Skeletal muscle cell (primary cell): ENCODE results near the gene KRTAP4-8.
"Not testable (repeated sequence)": the region's sequence is repeated elsewhere in the genome, so short reads cannot be mapped to it uniquely, and the experiment has no call there.

Experiments used
- DNase-seq: peaks from one replicate; pipeline ENCODE4 v3.0.0-alpha.2; 2010; ENCODE audit warnings: low read depth
- H3K4me3 ChIP-seq: 2 replicates; pipeline ENCODE4 v1.5.1; 2011; ENCODE audit warnings: low read depth, mild to moderate bottlenecking, control low read depth, low read length, moderate library complexity

The KRTAP4-8 gene

GRCh38 chr17:41111151-41111885 is 13.4 kb upstream of the KRTAP4-8 start:
- no peak overlapping the region for H3K4me3 ChIP-seq

GRCh38 chr17:41108728-41109386 is 10.9 kb upstream of the KRTAP4-8 start:
- H3K4me3 ChIP-seq, DNase-seq: not testable (repeated sequence)

More at GRCh38 chr17:41111151-41111885, 13.4 kb upstream of the KRTAP4-8 start:
- no peak for DNase-seq

DNA sequence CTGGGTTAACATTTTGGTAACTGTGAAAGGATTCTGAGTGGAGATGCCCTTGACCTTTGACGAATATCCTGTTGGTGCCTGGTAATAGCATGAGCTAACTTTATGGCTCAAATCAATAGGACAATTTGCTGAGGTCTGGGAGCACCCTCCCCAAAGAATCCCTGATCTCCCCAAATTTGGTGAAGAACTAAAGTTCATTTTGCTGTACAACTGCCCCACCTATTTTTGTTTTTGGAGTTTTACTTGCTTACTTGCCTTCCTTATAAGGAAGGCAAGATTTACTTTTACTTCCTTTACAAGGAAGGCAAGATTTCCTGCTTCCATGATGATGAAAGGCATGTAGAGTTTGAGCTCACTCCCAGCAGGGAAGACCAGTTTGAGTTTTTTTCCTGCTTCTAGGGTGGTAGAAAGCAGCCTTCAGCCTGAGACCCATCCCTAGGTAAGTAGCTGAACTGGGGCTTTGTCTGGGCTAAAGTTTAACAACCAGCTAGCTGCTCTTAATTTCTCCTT is 10.1 kb upstream of the KRTAP4-8 start:
- no peak for DNase-seq
- H3K4me3 ChIP-seq: no peak overlapping the region

- H3K4me3 ChIP-seq, DNase-seq: not testable (repeated sequence)
Measured at GRCh38 chr17:41105347-41105746, 7.4 kb upstream of the KRTAP4-8 start, which contains the start of gene KRTAP4-9. KRTAP4-9 (plus strand) TSS chr17:41105389; CDS start chr17:41105389, 0 bp downstream.

DNA sequence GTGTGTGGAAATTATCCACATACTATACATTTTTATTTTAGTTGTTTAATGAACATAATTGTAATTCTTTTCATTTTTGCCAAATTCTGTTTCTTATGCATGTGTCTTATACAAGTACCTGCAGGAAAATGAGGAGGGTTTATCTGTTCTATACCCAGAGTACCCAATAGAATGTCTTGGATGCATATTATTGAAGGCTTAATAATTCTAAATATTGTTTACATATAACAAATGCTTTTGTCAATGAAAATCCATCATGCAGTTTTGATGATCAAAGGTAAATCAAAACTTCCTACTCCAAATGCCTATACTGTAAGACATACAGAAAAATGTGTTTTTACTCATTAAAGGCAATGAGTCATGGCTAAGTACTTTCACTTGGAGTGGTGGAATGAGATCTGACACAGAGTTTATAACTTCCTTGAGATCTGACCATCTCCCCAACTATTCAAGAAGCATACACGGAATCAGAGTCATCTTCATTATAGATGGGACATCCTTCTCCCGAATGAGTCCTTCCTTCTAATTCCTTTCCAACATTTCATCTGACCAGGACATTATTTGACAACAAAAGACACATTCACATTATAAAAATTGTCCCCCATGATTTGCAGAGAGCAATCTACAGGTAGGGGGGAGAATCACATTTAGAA is 6.6 kb upstream of the KRTAP4-8 start:
- peak; percentile 34 for DNase-seq
- H3K4me3 ChIP-seq: not testable (repeated sequence)

DNA sequence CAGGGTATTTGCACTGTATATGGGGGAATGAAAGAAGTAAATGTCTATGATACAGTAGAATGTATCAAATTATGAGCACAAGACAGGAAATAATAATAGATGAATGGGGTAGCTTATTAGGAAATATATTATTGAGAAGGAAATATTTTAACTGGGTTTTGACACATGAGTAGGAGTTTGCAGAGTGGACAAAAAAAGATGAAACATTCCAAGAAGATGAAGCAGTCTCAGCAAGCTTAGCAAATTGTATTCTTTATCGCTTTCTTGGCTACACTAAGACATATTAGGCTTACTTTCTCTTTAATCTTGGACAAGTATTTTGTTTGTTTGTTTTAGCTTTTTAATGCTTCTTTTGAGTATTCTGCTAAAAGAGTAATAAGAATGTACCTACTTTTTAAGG is 6.0 kb upstream of the KRTAP4-8 start:
- no peak for DNase-seq
- no peak overlapping the region for H3K4me3 ChIP-seq

- no peak for DNase-seq
- no peak within 1 kb of the TSS for H3K4me3 ChIP-seq
Measured at GRCh38 chr17:41101586-41102259, 3.8 kb upstream of the KRTAP4-8 start, which contains the start of gene KRTAP4-16. KRTAP4-16 (minus strand) TSS chr17:41102209; CDS start chr17:41102209, 0 bp downstream.

- not testable (repeated sequence) for DNase-seq, H3K4me3 ChIP-seq
Measured at GRCh38 chr17:41099682-41100480, 1.9 kb upstream of the KRTAP4-8 start.

- no peak for DNase-seq
Measured at GRCh38 chr17:41098481-41098880, 539 bp upstream of the KRTAP4-8 start.

GRCh38 chr17:41096055-41096454 is 1.9 kb downstream of the KRTAP4-8 start:
- DNase-seq: no peak
- H3K4me3 ChIP-seq: no peak overlapping the region

More at GRCh38 chr17:41098481-41098880, 539 bp upstream of the KRTAP4-8 start:
- H3K4me3 ChIP-seq: no peak overlapping the region

GRCh38 chr17:41088760-41089352 is 9.1 kb downstream of the KRTAP4-8 start:
- H3K4me3 ChIP-seq: not testable (repeated sequence)

GRCh38 chr17:41084100-41084856 is 13.7 kb downstream of the KRTAP4-8 start, which contains the start of gene KRTAP4-7:
KRTAP4-7 (plus strand) TSS chr17:41084150; CDS start chr17:41084207, 57 bp downstream.
- DNase-seq, H3K4me3 ChIP-seq: not testable (repeated sequence)

More at GRCh38 chr17:41088760-41089352, 9.1 kb downstream of the KRTAP4-8 start:
- not testable (repeated sequence) for DNase-seq

DNA sequence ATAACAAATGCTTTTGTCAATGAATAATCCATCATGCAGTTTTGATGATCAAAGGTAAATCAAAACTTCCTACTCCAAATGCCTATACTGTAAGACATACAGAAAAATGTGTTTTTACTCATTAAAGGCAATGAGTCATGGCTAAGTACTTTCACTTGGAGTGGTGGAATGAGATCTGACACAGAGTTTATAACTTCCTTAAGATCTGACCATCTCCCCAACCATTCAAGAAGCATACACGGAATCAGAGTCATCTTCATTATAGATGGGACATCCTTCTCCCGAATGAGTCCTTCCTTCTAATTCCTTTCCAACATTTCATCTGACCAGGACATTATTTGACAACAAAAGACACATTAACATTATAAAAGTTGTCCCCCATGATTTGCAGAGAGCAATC is 14.5 kb downstream of the KRTAP4-8 start:
- not testable (repeated sequence) for H3K4me3 ChIP-seq, DNase-seq

DNA sequence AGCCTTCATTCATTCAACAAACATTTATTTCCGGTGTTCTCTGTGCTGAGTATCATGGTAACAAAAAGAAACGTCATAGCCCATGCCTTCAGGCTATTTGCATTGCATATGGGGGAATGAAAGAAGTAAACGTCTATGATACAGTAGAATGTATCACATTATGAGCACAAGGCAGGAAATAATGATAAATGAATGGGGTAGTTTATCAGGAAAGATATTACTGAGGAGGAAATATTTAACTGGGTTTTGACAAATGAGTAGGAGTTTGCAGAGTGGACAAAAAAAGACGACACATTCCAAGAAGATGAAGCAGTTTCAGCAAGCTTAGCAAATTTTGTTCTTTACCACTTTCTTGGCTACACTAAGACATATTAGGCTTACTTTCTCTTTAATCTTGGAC is 15.3 kb downstream of the KRTAP4-8 start:
- no peak for DNase-seq

DNA sequence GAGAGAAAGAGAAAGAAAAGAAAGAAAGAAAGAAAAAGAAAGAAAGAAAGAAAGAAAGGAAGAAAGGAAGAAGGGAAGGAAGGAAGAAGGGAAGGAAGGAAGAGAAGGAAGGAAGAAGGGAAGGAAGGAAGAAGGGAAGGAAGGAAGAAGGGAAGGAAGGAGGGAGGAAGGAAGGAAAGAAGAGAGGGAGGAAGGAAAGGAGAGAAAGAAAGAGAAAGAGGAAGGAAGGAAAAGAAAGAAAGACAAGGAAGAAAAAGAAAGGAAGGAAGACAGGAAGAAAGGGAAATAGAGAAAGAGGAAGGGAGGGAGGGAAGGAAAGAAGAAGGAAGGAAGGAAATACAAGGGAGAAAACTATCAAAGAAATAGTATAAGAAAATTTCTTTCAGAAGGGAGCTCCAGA is 21.2 kb downstream of the KRTAP4-8 start:
- no peak for DNase-seq
- H3K4me3 ChIP-seq: no peak overlapping the region

More for the DNA sequence above, 15.3 kb downstream of the KRTAP4-8 start:
- H3K4me3 ChIP-seq: no peak overlapping the region

DNA sequence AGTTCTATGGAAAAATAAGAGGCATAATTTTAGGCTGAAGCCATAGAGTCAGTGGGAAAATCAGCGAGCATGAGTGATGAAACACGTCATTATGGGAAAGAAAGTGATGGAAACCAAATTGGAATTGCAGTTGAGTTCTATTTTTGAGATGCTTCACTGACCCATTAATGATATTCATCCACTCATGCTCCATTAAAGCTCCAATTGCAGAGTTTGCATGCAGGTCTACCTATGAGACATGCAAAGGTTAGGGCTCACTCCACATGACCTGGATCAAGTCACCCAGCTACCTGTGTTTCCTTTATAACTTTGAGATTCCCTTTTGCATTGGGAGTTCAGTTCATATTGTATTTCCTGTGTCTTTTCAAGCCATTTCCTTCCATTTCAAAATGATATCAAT is 24.3 kb downstream of the KRTAP4-8 start:
- no peak overlapping the region for H3K4me3 ChIP-seq
- no peak for DNase-seq

DNA sequence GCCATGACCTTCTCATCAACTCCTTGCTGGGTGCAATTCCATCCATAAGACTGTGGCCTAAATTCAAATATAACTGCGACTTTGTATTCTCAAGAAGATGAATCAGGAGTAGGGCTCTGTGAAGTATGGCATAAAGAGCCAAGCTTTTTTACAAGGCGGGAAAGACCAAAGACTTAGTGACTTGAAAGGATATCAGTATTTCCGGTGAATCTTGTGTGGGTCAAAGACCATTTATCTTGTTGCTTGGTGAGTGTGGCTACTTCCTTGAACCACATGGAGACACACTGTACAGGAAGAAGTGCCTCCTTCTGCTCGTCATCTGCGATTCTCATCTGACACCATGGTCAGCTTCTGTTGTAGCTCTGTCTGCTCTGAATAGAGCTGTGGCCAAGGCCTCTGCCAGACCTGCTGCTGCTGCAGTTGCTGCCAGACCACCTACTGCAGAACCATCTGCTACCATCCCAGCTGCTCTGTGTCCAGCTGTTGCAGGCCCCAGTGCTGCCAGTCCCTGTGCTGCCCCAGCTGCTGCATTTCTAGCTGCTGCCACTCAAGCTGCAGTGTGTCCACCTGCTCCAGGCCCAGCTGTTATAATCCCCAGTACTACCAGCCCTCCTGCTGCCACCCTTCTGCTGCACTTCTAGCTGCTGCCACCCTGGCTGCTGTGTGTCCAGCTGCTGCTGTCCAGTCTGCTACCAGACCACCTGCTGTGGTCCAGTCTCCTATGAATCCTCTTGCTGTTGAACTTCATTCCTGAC is 26.2 kb downstream of the KRTAP4-8 start:
- H3K4me3 ChIP-seq: no peak overlapping the region
- peak; percentile 64 for DNase-seq
